GM23338 (cell line): Measurements from ENCODE around the gene SLC12A7. TPM values are rescaled to one million over a fixed set of nuclear protein-coding genes. Genes with fewer than 3 reads are reported as not detected.

ENCODE experiments used
- ATAC-seq: fragments of 200-7000 bp; cut with Tn5 transposase; 3 replicates; pipeline ENCODE4 v1.9.1; 2020
- DNase-seq: peaks from one replicate; pipeline ENCODE4 v3.0.0-alpha.2; 2015; ENCODE audit warnings: low spot score
- H2AFZ ChIP-seq: fragments of 200-600 bp; sonication (generic); 2 replicates; pipeline ENCODE4 v1.8.0; 2016; ENCODE audit warnings: antibody characterized with exemption, mild to moderate bottlenecking, moderate library complexity
- H3F3A ChIP-seq: fragments of 200-600 bp; sonication (generic); replicated peaks from 2 replicates; pipeline ENCODE4 v1.8.0; 2017; ENCODE audit warnings: antibody characterized with exemption, mixed run types, low read depth
- H3K27ac ChIP-seq: fragments of 200-600 bp; sonication (generic); 2 replicates; pipeline ENCODE4 v1.6.1; 2016; ENCODE audit warnings: low read depth
- H3K27me3 ChIP-seq: fragments of 200-600 bp; sonication (generic); 2 replicates; pipeline ENCODE4 v1.8.0; 2016; ENCODE audit warnings: mild to moderate bottlenecking, mixed run types, moderate library complexity; ENCODE audit not compliant: insufficient read depth
- H3K36me3 ChIP-seq: fragments of 200-600 bp; sonication (generic); 2 replicates; pipeline ENCODE4 v1.8.0; 2016; ENCODE audit warnings: mild to moderate bottlenecking; ENCODE audit not compliant: insufficient read depth
- H3K4me1 ChIP-seq: fragments of 200-600 bp; sonication (generic); 2 replicates; pipeline ENCODE4 v1.8.0; 2016; ENCODE audit warnings: mild to moderate bottlenecking, moderate library complexity; ENCODE audit not compliant: insufficient read depth
- H3K4me2 ChIP-seq: fragments of 200-600 bp; sonication (generic); 2 replicates; pipeline ENCODE4 v1.7.1; 2017; ENCODE audit warnings: mixed run types
- H3K4me3 ChIP-seq: fragments of 200-600 bp; sonication (generic); 2 replicates; pipeline ENCODE4 v1.6.1; 2016; ENCODE audit warnings: mixed run types
- H3K79me2 ChIP-seq: fragments of 200-600 bp; sonication (generic); replicated peaks from 2 replicates; pipeline ENCODE4 v1.8.0; 2017; ENCODE audit warnings: mild to moderate bottlenecking; ENCODE audit not compliant: insufficient read depth
- H3K9me2 ChIP-seq: fragments of 200-600 bp; sonication (generic); 2 replicates; pipeline ENCODE4 v1.8.0; 2017; ENCODE audit not compliant: insufficient read depth
- H4K20me1 ChIP-seq: fragments of 200-600 bp; sonication (generic); replicated peaks from 2 replicates; pipeline ENCODE4 v1.8.0; 2017; ENCODE audit warnings: mild to moderate bottlenecking; ENCODE audit not compliant: insufficient read depth
- H3K27ac Mint-ChIP-seq: 2 replicates; pipeline ENCODE4 v1.8.0; 2020; ENCODE audit warnings: inconsistent platforms, mild to moderate bottlenecking, moderate library complexity, mixed read lengths
- H3K27me3 Mint-ChIP-seq: 3 replicates; pipeline ENCODE4 v1.8.0; 2022; ENCODE audit warnings: low read depth, mild to moderate bottlenecking, moderate library complexity, mixed read lengths, inconsistent platforms; ENCODE audit not compliant: insufficient read depth, poor library complexity
- H3K36me3 Mint-ChIP-seq: 3 replicates; pipeline ENCODE4 v1.8.0; 2021; ENCODE audit warnings: low read depth, mild to moderate bottlenecking, inconsistent platforms, moderate library complexity, mixed read lengths
- H3K4me1 Mint-ChIP-seq: 3 replicates; pipeline ENCODE4 v1.8.0; 2020; ENCODE audit warnings: mild to moderate bottlenecking, inconsistent platforms, mixed read lengths
- H3K4me3 Mint-ChIP-seq: 3 replicates; pipeline ENCODE4 v1.8.0; 2021; ENCODE audit warnings: moderate library complexity, mild to moderate bottlenecking, inconsistent platforms, mixed read lengths
- H3K9me3 Mint-ChIP-seq: 3 replicates; pipeline ENCODE4 v1.8.0; 2020; ENCODE audit warnings: moderate library complexity, mild to moderate bottlenecking, inconsistent platforms, mixed read lengths
- CREB1 ChIP-seq: fragments of 250-450 bp; sonication (Bioruptor Pico); IDR thresholded peaks from 2 replicates; pipeline ENCODE4 v1.5.0; 2020; ENCODE audit warnings: low read depth, mild to moderate bottlenecking, moderate library complexity
- ETS1 ChIP-seq: IDR thresholded peaks from 2 replicates; pipeline ENCODE4 v1.6.1; 2016; ENCODE audit warnings: antibody characterized with exemption
- EZH2 ChIP-seq: fragments of 200-600 bp; sonication (generic); IDR thresholded peaks from one replicate; pipeline ENCODE4 v1.8.0; 2017; ENCODE audit warnings: antibody characterized with exemption, mild to moderate bottlenecking, low read depth; ENCODE audit not compliant: unreplicated experiment
- EZH2phosphoT487 ChIP-seq: fragments of 200-600 bp; sonication (generic); IDR thresholded peaks from one replicate; pipeline ENCODE4 v1.8.1; 2018; ENCODE audit warnings: antibody characterized with exemption; ENCODE audit not compliant: unreplicated experiment
- JUNB ChIP-seq: IDR thresholded peaks from one replicate; pipeline ENCODE4 v1.6.1; 2016; ENCODE audit warnings: antibody characterized with exemption; ENCODE audit not compliant: unreplicated experiment
- POLR2AphosphoS5 ChIP-seq: IDR thresholded peaks from 2 replicates; pipeline ENCODE4 v1.6.1; 2016; ENCODE audit warnings: antibody characterized with exemption, low read depth
- REST ChIP-seq: IDR thresholded peaks from one replicate; pipeline ENCODE4 v1.6.1; 2018; ENCODE audit warnings: antibody characterized with exemption; ENCODE audit not compliant: unreplicated experiment
- ZNF114 ChIP-seq: fragments of 250-450 bp; sonication (Bioruptor Pico); IDR thresholded peaks from 2 replicates; pipeline ENCODE4 v1.5.0; 2020; ENCODE audit warnings: mild to moderate bottlenecking, moderate library complexity
- ZNF462 ChIP-seq: fragments of 250-450 bp; sonication (Bioruptor Pico); IDR thresholded peaks from 2 replicates; pipeline ENCODE4 v1.5.0; 2020; ENCODE audit warnings: mild to moderate bottlenecking, moderate library complexity
- polyA plus RNA-seq: library from polyadenylated mRNA; unstranded; fragments of >200 nt; fragmentation: Nextera tagmentation; extraction: Ambion mirVana; gene quantifications from 2 replicates; pipeline ENCODE4 v1.2.1, GENCODE V29; 2016
- total RNA-seq: library from RNA; depleted of rRNA; stranded (reverse); fragments of >200 nt; shearing (Covaris generic); gene quantifications from 2 replicates; pipeline ENCODE4 v1.2.3, GENCODE V29; 2014

The SLC12A7 gene
- total and polyA plus RNA-seq, 2 experiments from 2014 or later = 7.4 to 32.2 TPM

GRCh38 chr5:1062761-1063568, 48.9 kb downstream of the SLC12A7 start (continued):
- no peak for TF ChIP-seq REST
- TF ChIP-seq POLR2AphosphoS5 = no peak
- no peak for TF ChIP-seq ETS1
- no peak for TF ChIP-seq EZH2

- no peak for DNase-seq
- H3K4me3 ChIP-seq = no peak overlapping the region
- TF ChIP-seq JUNB (no peak), ZNF114 (CRISPR knock-in tag) (no peak), POLR2AphosphoS5 (no peak), CREB1 (CRISPR knock-in tag) (no peak), REST (no peak), ZNF462 (no peak), EZH2phosphoT487 (no peak)
These were observed 49.9 kb downstream of the SLC12A7 start for GRCh38 chr5:1061916-1062315.

More at GRCh38 chr5:1061916-1062315, 49.9 kb downstream of the SLC12A7 start:
- Mint-ChIP-seq H3K4me3 (no peak overlapping the region), H3K27ac (no peak overlapping the region; the same call in 1 of the 2 replicates), H3K4me1 (no peaks in the 10 kb centered on the region), H3K27me3 (peaks cover 7% of the 10 kb centered on the region), H3K9me3 (no peaks in the 10 kb centered on the region), H3K36me3 (peaks cover 25% of the 10 kb centered on the region)
- Histone ChIP-seq H2AFZ (no peak overlapping the region), H3K79me2 (no peaks in the 10 kb centered on the region), H3K27me3 (no peaks in the 10 kb centered on the region), H3K36me3 (no peaks in the 10 kb centered on the region), H3F3A (no peaks in the 10 kb centered on the region), H3K27ac (no peak overlapping the region), H3K9me2 (no peaks in the 10 kb centered on the region), H3K4me1 (no peaks in the 10 kb centered on the region), H3K4me2 (no peak overlapping the region), H4K20me1 (no peaks in the 10 kb centered on the region)
- no peak for ATAC-seq
